ENCODE data around the gene CCDC28B.

Gene CCDC28B

DNA sequence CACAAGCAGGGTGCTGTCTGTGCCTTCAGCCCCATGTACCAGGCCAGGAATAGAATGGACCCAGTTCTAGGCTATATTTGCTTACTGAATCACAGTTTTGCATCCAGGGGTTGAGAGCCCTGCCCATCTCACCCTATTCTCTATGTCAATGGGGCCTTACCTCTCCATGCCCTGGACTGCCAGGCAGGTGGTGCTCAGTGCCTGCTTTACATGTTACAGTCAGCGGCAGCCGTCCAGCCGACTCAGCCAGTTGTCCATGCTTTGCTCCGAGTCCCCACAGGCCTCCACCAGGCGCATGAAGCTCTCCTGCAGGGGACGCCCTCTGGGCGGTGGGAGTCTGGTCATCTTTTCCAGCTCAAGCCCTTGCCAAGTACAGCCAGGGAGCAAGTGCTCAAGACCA lies 34.4 kb downstream of the CCDC28B start:
- Histone ChIP-seq H3K36me3 (ENCODE audit: control insufficient read depth, insufficient read depth, low read length) (peaks cover 9% of the 10 kb centered on the region), H3K27ac (ENCODE audit: low read depth, low read length) (no peak overlapping the region), H3K27me3 (ENCODE audit: control insufficient read depth, insufficient read depth, low read length) (no peaks in the 10 kb centered on the region), H3K4me3 (ENCODE audit: low read length) (no peak overlapping the region), H3K9ac (ENCODE audit: low read length) (no peak overlapping the region), H3K4me1 (ENCODE audit: control insufficient read depth, insufficient read depth, low read length) (no peaks in the 10 kb centered on the region)

DNA sequence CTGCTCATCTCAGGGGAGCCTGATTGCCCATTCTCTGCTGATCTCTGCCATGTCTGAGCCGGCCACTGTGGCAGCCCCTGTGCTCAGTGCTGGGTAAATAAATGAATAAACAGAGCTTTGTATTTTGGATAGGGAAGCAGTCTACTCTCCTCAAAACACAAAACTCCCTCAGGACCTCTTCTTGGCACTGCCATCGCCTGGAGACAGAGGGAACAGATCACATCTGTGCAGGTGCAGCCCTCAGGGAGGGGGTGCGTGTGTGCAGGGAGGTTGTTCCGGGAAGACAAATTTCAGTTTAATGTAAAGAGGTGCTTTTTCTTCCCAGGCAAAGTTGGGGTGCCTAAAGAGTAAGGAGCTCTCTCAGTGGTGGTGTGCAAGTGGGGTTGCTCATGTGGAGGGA lies 38.9 kb downstream of the CCDC28B start:
- Histone ChIP-seq H3K4me3 (ENCODE audit: low read length) (no peak overlapping the region), H3K36me3 (ENCODE audit: control insufficient read depth, insufficient read depth, low read length) (no peaks in the 10 kb centered on the region), H3K27ac (ENCODE audit: low read depth, low read length) (no peak overlapping the region), H3K4me1 (ENCODE audit: control insufficient read depth, insufficient read depth, low read length) (no peaks in the 10 kb centered on the region), H3K27me3 (ENCODE audit: control insufficient read depth, insufficient read depth, low read length) (no peaks in the 10 kb centered on the region), H3K9ac (ENCODE audit: low read length) (no peak overlapping the region)

GRCh38 chr1:32239790-32240139 lies 39.4 kb downstream of the CCDC28B start:
- H3K9ac ChIP-seq (ENCODE audit: low read length): no peak overlapping the region
- peak overlapping the region; percentile 75 for H3K27ac ChIP-seq (ENCODE audit: low read depth, low read length)
- no peaks in the 10 kb centered on the region for H3K27me3 ChIP-seq (ENCODE audit: control insufficient read depth, insufficient read depth, low read length)

DNA sequence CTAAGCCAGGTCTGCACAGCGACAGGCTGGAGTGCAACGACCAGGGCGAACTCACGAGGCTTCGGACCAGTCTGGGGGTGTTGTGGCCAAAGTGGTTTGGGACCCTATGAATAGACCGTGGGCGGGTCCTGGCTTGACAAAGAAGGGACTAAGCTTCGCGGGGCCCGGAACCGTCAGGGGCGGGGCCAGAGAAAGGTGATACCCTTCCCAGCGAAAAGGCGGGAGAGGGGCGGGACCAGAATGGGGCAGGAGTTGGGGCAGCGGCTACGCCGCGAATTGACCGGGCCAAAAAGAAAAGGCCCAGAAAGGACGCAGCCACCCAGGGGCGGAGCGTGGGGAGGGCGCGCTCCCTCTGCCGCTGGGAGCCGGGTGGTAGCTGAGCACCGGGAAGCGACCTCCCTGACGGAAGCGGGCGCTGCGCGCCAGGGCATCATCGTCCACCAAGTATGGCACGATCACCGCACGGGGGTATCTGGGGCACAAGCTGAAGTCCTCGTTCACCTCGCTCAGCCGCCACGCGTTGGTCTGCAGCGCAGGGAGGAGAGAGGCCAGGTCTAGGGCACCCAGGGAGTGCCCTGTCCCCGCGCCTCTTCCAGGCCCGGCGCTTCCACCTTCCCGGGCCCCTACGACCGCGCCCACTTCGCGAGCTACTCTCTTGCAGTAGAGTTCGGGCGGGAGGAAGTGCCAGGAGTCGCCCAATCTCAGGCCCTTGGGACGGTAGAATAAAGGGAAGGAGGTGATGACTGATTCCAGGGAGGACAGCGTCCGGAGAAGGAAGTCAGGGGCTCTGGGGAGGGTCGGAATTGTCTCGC lies 40.0 kb downstream of the CCDC28B start:
- Histone ChIP-seq H3K9ac (ENCODE audit: low read length) (peak overlapping the region; percentile 38), H3K27ac (ENCODE audit: low read depth, low read length) (peak overlapping the region; percentile 75), H3K4me3 (ENCODE audit: low read length) (peak overlapping the region; percentile 79), H3K27me3 (ENCODE audit: control insufficient read depth, insufficient read depth, low read length) (no peaks in the 10 kb centered on the region), H3K36me3 (ENCODE audit: control insufficient read depth, insufficient read depth, low read length) (no peaks in the 10 kb centered on the region), H3K4me1 (ENCODE audit: control insufficient read depth, insufficient read depth, low read length) (no peaks in the 10 kb centered on the region)

More at GRCh38 chr1:32239790-32240139, 39.4 kb downstream of the CCDC28B start:
- Histone ChIP-seq H3K36me3 (ENCODE audit: control insufficient read depth, insufficient read depth, low read length) (no peaks in the 10 kb centered on the region), H3K4me3 (ENCODE audit: low read length) (peak overlapping the region; percentile 79), H3K4me1 (ENCODE audit: control insufficient read depth, insufficient read depth, low read length) (no peaks in the 10 kb centered on the region)

- no peaks in the 10 kb centered on the region for H3K36me3 ChIP-seq (ENCODE audit: control insufficient read depth, insufficient read depth, low read length)
Observed at GRCh38 chr1:32241001-32241763, 40.8 kb downstream of the CCDC28B start.

DNA sequence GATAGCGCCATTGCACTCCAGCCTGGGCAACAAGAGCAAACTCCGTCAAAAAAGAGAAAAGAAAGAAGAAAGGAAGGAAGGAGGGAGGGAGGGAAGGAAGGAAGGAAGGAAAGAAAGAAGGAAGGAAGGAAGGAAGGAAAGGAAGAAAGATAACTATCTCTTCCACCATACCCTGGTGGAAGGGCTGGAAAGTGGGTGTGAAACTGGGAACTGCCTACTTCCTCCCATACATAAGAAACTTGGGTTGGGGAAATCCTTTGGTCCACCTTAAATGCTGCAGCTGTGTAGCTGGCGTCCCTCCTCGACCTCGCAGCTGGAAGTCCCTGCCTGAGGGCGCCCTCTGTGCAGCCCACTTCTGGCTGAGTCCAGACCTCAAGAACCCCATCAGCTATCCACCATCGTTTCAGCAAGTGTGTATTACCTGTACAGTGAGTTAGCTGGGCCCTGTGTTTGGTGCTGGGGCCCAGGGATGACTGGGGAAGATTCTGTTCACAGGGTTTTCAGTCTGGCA lies 42.0 kb downstream of the CCDC28B start:
- Histone ChIP-seq H3K4me3 (ENCODE audit: low read length) (no peak overlapping the region), H3K4me1 (ENCODE audit: control insufficient read depth, insufficient read depth, low read length) (peaks cover 5% of the 10 kb centered on the region), H3K27me3 (ENCODE audit: control insufficient read depth, insufficient read depth, low read length) (no peaks in the 10 kb centered on the region), H3K36me3 (ENCODE audit: control insufficient read depth, insufficient read depth, low read length) (no peaks in the 10 kb centered on the region), H3K27ac (ENCODE audit: low read depth, low read length) (no peak overlapping the region), H3K9ac (ENCODE audit: low read length) (no peak overlapping the region)

More at GRCh38 chr1:32241001-32241763, 40.8 kb downstream of the CCDC28B start:
- Histone ChIP-seq H3K27ac (ENCODE audit: low read depth, low read length) (peak overlapping the region; percentile 75), H3K9ac (ENCODE audit: low read length) (peak overlapping the region; percentile 59), H3K4me1 (ENCODE audit: control insufficient read depth, insufficient read depth, low read length) (no peaks in the 10 kb centered on the region), H3K27me3 (ENCODE audit: control insufficient read depth, insufficient read depth, low read length) (no peaks in the 10 kb centered on the region), H3K4me3 (ENCODE audit: low read length) (peak overlapping the region; percentile 79)

DNA sequence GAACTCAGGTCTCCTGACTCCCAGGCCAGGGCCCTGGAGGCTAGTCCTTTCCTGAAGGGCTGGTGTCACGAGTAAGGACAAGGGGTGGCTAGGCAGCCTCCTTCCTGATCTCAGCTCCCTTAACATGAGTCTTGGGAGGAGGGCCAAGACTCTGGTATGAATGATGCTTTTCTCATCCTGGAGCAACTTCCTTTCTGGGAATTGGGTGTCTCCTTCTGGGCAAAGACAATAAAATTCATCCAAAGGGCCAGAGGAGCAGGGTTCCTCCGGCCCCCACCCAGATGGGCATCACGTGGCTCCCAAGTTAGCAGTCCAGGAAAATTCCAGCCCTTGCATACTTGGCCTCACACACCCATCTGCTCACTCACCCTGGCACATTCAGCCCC lies 46.5 kb downstream of the CCDC28B start, which contains the start of gene FAM167B:
Gene FAM167B (plus strand): TSS at position 335 of the 386 bp plus-strand sequence. CDS start 200 bp downstream, outside the sequence.
- no peaks in the 10 kb centered on the region for H3K36me3 ChIP-seq (ENCODE audit: control insufficient read depth, insufficient read depth, low read length)
- H3K4me1 ChIP-seq (ENCODE audit: control insufficient read depth, insufficient read depth, low read length): peaks cover 5% of the 10 kb centered on the region
- no peak within 1 kb of the TSS for H3K9ac ChIP-seq (ENCODE audit: low read length)
- H3K27ac ChIP-seq (ENCODE audit: low read depth, low read length): peak within 1 kb of the TSS; percentile 12
- no peak within 1 kb of the TSS for H3K4me3 ChIP-seq (ENCODE audit: low read length)
- no peaks in the 10 kb centered on the region for H3K27me3 ChIP-seq (ENCODE audit: control insufficient read depth, insufficient read depth, low read length)

DNA sequence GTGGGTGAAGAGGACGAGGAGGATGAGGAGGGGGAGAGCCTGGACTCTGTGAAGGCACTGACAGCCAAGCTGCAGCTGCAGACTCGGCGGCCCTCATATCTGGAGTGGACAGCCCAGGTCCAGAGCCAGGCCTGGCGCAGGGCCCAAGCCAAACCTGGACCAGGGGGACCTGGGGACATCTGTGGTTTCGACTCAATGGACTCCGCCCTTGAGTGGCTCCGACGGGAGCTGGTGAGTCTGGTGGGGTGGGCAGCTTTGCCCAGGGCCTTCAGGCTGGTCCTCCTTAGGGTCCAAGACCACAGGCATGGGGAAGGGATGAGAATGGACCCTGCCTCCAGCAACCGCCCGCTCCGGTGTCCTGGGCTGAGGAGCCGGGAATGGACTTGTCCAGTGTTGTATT lies 47.1 kb downstream of the CCDC28B start:
- Histone ChIP-seq H3K9ac (ENCODE audit: low read length) (no peak overlapping the region), H3K27ac (ENCODE audit: low read depth, low read length) (peak overlapping the region; percentile 12), H3K36me3 (ENCODE audit: control insufficient read depth, insufficient read depth, low read length) (no peaks in the 10 kb centered on the region), H3K4me1 (ENCODE audit: control insufficient read depth, insufficient read depth, low read length) (peaks cover 5% of the 10 kb centered on the region), H3K4me3 (ENCODE audit: low read length) (no peak overlapping the region), H3K27me3 (ENCODE audit: control insufficient read depth, insufficient read depth, low read length) (no peaks in the 10 kb centered on the region)

GRCh38 chr1:32247983-32248889 lies 47.8 kb downstream of the CCDC28B start:
- H3K36me3 ChIP-seq (ENCODE audit: control insufficient read depth, insufficient read depth, low read length): no peaks in the 10 kb centered on the region
- H3K4me3 ChIP-seq (ENCODE audit: low read length): peak overlapping the region; percentile 23
- H3K27ac ChIP-seq (ENCODE audit: low read depth, low read length): no peak overlapping the region
- H3K4me1 ChIP-seq (ENCODE audit: control insufficient read depth, insufficient read depth, low read length): peaks cover 5% of the 10 kb centered on the region
- no peaks in the 10 kb centered on the region for H3K27me3 ChIP-seq (ENCODE audit: control insufficient read depth, insufficient read depth, low read length)
- H3K9ac ChIP-seq (ENCODE audit: low read length): no peak overlapping the region

DNA sequence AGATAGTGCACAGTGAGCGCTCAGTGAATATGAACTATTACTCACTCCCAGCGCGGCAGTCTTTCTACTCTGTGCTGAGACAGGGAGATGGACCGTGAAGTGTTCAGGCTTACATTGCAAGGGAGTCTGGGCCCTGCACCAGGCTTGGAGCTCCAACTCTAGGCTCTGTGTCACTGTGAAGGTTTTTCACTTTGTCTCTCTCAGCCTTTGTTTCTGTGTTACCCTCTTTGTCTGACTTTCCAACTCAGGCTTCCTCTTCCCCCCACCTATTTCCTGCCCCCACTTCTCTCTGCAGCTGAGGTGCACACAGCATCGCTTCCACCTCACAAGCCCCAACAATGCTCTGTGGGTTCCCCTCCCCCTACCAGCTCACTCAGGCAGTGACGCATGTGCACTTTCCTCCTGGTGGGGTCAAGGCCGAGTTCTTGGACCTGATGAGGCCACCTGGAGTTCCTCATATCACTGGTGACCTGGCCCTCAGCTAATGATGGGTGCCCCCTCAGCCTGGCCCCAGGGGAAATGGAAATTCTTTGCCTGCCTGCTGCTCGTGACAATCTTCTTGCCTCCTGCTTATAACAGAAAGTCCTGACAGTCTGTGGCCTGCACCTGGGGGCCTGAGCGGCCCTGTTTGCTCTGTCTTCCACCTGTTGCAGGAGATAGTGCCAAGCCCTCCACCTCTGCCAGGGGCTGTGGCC lies 49.6 kb downstream of the CCDC28B start:
- H3K4me3 ChIP-seq (ENCODE audit: low read length): no peak overlapping the region
- H3K27ac ChIP-seq (ENCODE audit: low read depth, low read length): no peak overlapping the region
- no peaks in the 10 kb centered on the region for H3K36me3 ChIP-seq (ENCODE audit: control insufficient read depth, insufficient read depth, low read length)
- H3K27me3 ChIP-seq (ENCODE audit: control insufficient read depth, insufficient read depth, low read length): no peaks in the 10 kb centered on the region
- no peak overlapping the region for H3K9ac ChIP-seq (ENCODE audit: low read length)
- H3K4me1 ChIP-seq (ENCODE audit: control insufficient read depth, insufficient read depth, low read length): peaks cover 5% of the 10 kb centered on the region

- Histone ChIP-seq H3K4me1 (ENCODE audit: control insufficient read depth, insufficient read depth, low read length) (peaks cover 5% of the 10 kb centered on the region), H3K36me3 (ENCODE audit: control insufficient read depth, insufficient read depth, low read length) (no peaks in the 10 kb centered on the region), H3K27ac (ENCODE audit: low read depth, low read length) (no peak within 1 kb of the TSS), H3K9ac (ENCODE audit: low read length) (no peak within 1 kb of the TSS), H3K27me3 (ENCODE audit: control insufficient read depth, insufficient read depth, low read length) (no peaks in the 10 kb centered on the region), H3K4me3 (ENCODE audit: low read length) (peak within 1 kb of the TSS; percentile 47)
Observed at GRCh38 chr1:32250893-32251716, 50.7 kb downstream of the CCDC28B start, which contains the start of gene LCK. TSS of gene LCK (plus strand) at chr1:32251265. CDS start at chr1:32274330, 23,065 bp downstream.

Measured in rectal smooth muscle tissue (tissue), 1 donor.